Activated T-cell treated with anti-CD3 and anti-CD28 coated beads for 24 hours (primary cell): ENCODE data around the gene PPP1R9B.

Experiments used
- DNase-seq: peaks from one replicate; pipeline ENCODE4 v3.0.0-alpha.2; 2020; ENCODE audit warnings: low read depth

PPP1R9B gene

GRCh38 chr17:50139950-50140885 is 10.3 kb downstream of the PPP1R9B start:
- DNase-seq: peak; percentile 70

GRCh38 chr17:50139185-50139783 is 11.2 kb downstream of the PPP1R9B start:
- DNase-seq: no peak

- no peak for DNase-seq
Measured at GRCh38 chr17:50137042-50137441, 13.4 kb downstream of the PPP1R9B start.

- no peak for DNase-seq
Measured at GRCh38 chr17:50136096-50136687, 14.3 kb downstream of the PPP1R9B start.

- no peak for DNase-seq
Measured at GRCh38 chr17:50135316-50136095, 15.0 kb downstream of the PPP1R9B start.

GRCh38 chr17:50134206-50135110 is 16.0 kb downstream of the PPP1R9B start:
- DNase-seq: no peak

GRCh38 chr17:50133769-50134099 is 16.7 kb downstream of the PPP1R9B start:
- DNase-seq: no peak

- DNase-seq: no peak
Measured at GRCh38 chr17:50133028-50133768, 17.3 kb downstream of the PPP1R9B start.

GRCh38 chr17:50132104-50132794 is 18.2 kb downstream of the PPP1R9B start:
- no peak for DNase-seq

- no peak for DNase-seq
Measured at GRCh38 chr17:50130559-50131305, 19.7 kb downstream of the PPP1R9B start.

GRCh38 chr17:50129728-50130558 is 20.5 kb downstream of the PPP1R9B start, which contains the start of gene SAMD14:
TSS of gene SAMD14 (minus strand) at chr17:50130160. CDS start at chr17:50124959, 5,201 bp downstream.
- no peak for DNase-seq

GRCh38 chr17:50129353-50129727 is 21.1 kb downstream of the PPP1R9B start:
- no peak for DNase-seq

- no peak for DNase-seq
Measured at GRCh38 chr17:50128441-50129352, 21.8 kb downstream of the PPP1R9B start.

GRCh38 chr17:50127697-50128361 is 22.6 kb downstream of the PPP1R9B start:
- no peak for DNase-seq

GRCh38 chr17:50125420-50125997 is 25.0 kb downstream of the PPP1R9B start:
- DNase-seq: no peak
